ENCODE measurements around the gene CTSD. TPM values are rescaled to one million over a fixed set of nuclear protein-coding genes. Genes with fewer than 3 reads are reported as not detected.
A peak's percentile ranks its signal among the peaks of the same experiment; 100 is the strongest.

CTSD gene
- total and polyA plus RNA-seq, 8 donors = 115 to 590 (median 257) TPM

DNA sequence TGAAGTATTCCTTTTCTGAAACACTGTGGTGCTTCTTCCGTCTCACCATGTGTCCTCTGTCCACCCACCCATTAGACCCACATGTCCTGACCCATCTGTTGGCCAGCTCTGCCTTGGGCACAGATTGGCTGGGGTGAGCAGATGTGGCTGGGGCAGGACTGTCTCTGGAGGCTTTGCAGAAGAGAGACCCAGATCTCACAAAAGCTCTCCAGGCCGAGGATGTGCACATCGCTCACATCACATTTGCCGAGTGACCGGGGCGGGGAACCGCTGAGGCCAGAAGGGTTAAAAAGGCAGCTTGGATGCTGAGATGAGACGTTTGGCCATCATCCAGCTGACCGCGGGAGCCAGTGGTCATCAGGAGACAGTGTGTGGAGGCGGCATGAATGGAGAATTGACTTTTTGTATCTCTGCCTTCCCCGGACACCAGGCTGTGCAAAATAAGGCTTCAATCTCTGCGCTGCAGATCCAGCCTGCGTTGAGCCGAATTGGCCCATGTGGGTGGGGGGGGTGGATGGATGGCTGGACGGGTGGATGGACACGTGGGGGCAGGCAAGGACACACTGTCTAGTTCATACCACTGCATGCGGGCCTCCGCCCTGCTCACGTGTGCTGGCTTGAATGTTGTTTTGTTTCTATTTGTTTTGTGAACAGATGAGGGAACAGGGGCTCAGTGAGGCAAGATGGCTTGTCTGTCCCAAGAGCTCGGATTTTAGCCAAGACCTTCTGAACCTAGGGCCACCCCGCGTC, 19.4 kb downstream of the CTSD start:
- peaks cover 6 to 50% (median 20%) of the 10 kb centered on the region in 3 donors for H3K27me3 ChIP-seq
- no peak overlapping the region for H3K27ac ChIP-seq
- H3K4me3 ChIP-seq = no peak overlapping the region
- peaks cover 10 to 18% (median 13%) of the 10 kb centered on the region in 4 donors for H3K4me1 ChIP-seq
- intact Hi-C loops (cut with DNase I; ENCODE audit: low total_unique reads) = no loop called here
- DNase-seq = peak in 1 of 2 donors; percentile 28
- 66 to 72% (median 70%) methylated on average over 22 to 23 of the region's 23 CpGs for WGBS, 5 donors
- no peaks in the 10 kb centered on the region for H3K9me3 ChIP-seq
- no peak for TF ChIP-seq POLR2A (IDR thresholded peaks at IDR 0.05)
- no peak for TF ChIP-seq EP300 (IDR thresholded peaks at IDR 0.05)
- TF ChIP-seq POLR2AphosphoS5 (IDR thresholded peaks at IDR 0.05) = no peak
- no peak for TF ChIP-seq CTCF (IDR thresholded peaks at IDR 0.05)
- no peaks in the 10 kb centered on the region for H3K36me3 ChIP-seq

- Histone ChIP-seq H3K27ac (no peak overlapping the region), H3K9me3 (no peaks in the 10 kb centered on the region), H3K27me3 (peaks cover 4 to 49% (median 14%) of the 10 kb centered on the region in 3 donors), H3K4me1 (peaks cover 3 to 11% (median 6%) of the 10 kb centered on the region in 4 donors), H3K4me3 (no peak overlapping the region), H3K36me3 (no peaks in the 10 kb centered on the region)
- WGBS, 5 donors = 75 to 92% (median 84%) methylated on average over 10 of the region's 10 CpGs
- intact Hi-C loops (cut with DNase I; ENCODE audit: low total_unique reads) = no loop called here
- no peak for TF ChIP-seq CTCF (IDR thresholded peaks at IDR 0.05)
- no peak for TF ChIP-seq EP300 (IDR thresholded peaks at IDR 0.05)
- no peak for TF ChIP-seq POLR2AphosphoS5 (IDR thresholded peaks at IDR 0.05)
- TF ChIP-seq POLR2A (IDR thresholded peaks at IDR 0.05) = no peak
- DNase-seq = no peak
These were observed 20.1 kb downstream of the CTSD start for GRCh38 chr11:1743585-1744136.

- 75 to 92% (median 89%) methylated on average over 3 of the region's 3 CpGs for WGBS, 5 donors
These were observed 20.7 kb downstream of the CTSD start for GRCh38 chr11:1742869-1743584.

More at GRCh38 chr11:1742869-1743584, 20.7 kb downstream of the CTSD start:
- Histone ChIP-seq H3K27ac (no peak overlapping the region), H3K4me3 (no peak overlapping the region), H3K27me3 (peaks cover 0 to 49% (median 7%) of the 10 kb centered on the region in 3 donors), H3K36me3 (no peaks in the 10 kb centered on the region), H3K9me3 (peaks cover 0 to under 1% (median 0%) of the 10 kb centered on the region in 4 donors), H3K4me1 (peaks cover 0 to 5% (median under 1%) of the 10 kb centered on the region in 4 donors)
- intact Hi-C loops (cut with DNase I; ENCODE audit: low total_unique reads) = no loop called here
- no peak for DNase-seq
- TF ChIP-seq CTCF (IDR thresholded peaks at IDR 0.05) (no peak), EP300 (IDR thresholded peaks at IDR 0.05) (no peak), POLR2A (IDR thresholded peaks at IDR 0.05) (no peak), POLR2AphosphoS5 (IDR thresholded peaks at IDR 0.05) (no peak)

All from stomach (tissue), 9 donors.